GM12878 (cell line): ENCODE data around the gene ZCCHC9. TPM values are rescaled to one million over a fixed set of nuclear protein-coding genes. Genes with fewer than 3 reads are reported as not detected.
A peak's percentile ranks its signal among the peaks of the same experiment; 100 is the strongest.

Experiments used
- CUX1 ChIP-seq: IDR thresholded peaks from 2 replicates; pipeline ENCODE4 v1.6.1; 2012; ENCODE audit warnings: improper control_type of control experiment, low read depth, low read length; ENCODE audit not compliant: insufficient replicate concordance
- FOS ChIP-seq: IDR thresholded peaks from 3 replicates; pipeline ENCODE4 v1.6.1; 2011; ENCODE audit warnings: borderline replicate concordance; ENCODE audit not compliant: insufficient read length; ENCODE audit errors: extremely low read depth
- FOXM1 ChIP-seq: IDR thresholded peaks from 2 replicates; pipeline ENCODE4 v1.6.1; 2012; ENCODE audit warnings: low read depth, mild to moderate bottlenecking, inconsistent platforms, low read length, moderate library complexity
- NFIC ChIP-seq: IDR thresholded peaks from 2 replicates; pipeline ENCODE4 v1.6.1; 2012; ENCODE audit warnings: low read depth, mild to moderate bottlenecking, inconsistent platforms, low read length, moderate library complexity
- NFYA ChIP-seq: IDR thresholded peaks from 2 replicates; pipeline ENCODE4 v1.6.1; 2011; ENCODE audit warnings: low read depth, mild to moderate bottlenecking, low read length, improper control_type of control experiment, borderline replicate concordance
- SMC3 ChIP-seq: IDR thresholded peaks from 2 replicates; pipeline ENCODE4 v1.6.1; 2011; ENCODE audit warnings: low read length, improper control_type of control experiment, borderline replicate concordance
- ZNF384 ChIP-seq: IDR thresholded peaks from 2 replicates; pipeline ENCODE4 v1.6.1; 2012; ENCODE audit warnings: low read depth, mild to moderate bottlenecking, low read length, improper control_type of control experiment, borderline replicate concordance
- polyA plus RNA-seq, 11 experiments: library from polyadenylated mRNA; depleted of rRNA in 4 of 11; unstranded in 6 of 11; stranded (reverse) in 5 of 11; fragments of >200 nt; fragmentation: Nextera tagmentation in 4 of 11; fragmentation: Illumina TruSeq in 1 of 11; extraction: Ambion mirVana in 4 of 11; extraction: Trizol in 1 of 11; gene quantifications; 1 replicate in 1 of 11; 2 replicates in 10 of 11; pipeline versions ENCODE4 v1.2.1 to v1.2.3, GENCODE V29; 2011 to 2016; ENCODE audit warnings: inconsistent platforms in 2 of 11, missing spikeins in 2 of 11, low read depth in 1 of 11
- total RNA-seq, 4 experiments: library from RNA; depleted of rRNA in 3 of 4; stranded (reverse); fragments of >200 nt in 3 of 4; fragmentation: Illumina TruSeq in 1 of 4; extraction: Trizol in 1 of 4; gene quantifications; 2 replicates each; pipeline versions ENCODE4 v1.2.1 to v1.2.3, GENCODE V29; 2013 to 2021
- TF ChIP-seq, protein P1 (sequence below): fragments of 450-650 bp; IDR thresholded peaks from 2 replicates; pipeline ENCODE4 v1.6.1; 2017; ENCODE audit warnings: mild to moderate bottlenecking, moderate library complexity
- TF ChIP-seq, protein P2 (sequence below): fragments of 450-650 bp; IDR thresholded peaks from 2 replicates; pipeline ENCODE4 v1.6.1; 2017; ENCODE audit warnings: mild to moderate bottlenecking, low read depth, inconsistent platforms; ENCODE audit not compliant: poor library complexity, severe bottlenecking
- TF ChIP-seq, protein P3 (sequence below): fragments of 450-650 bp; IDR thresholded peaks from 2 replicates; pipeline ENCODE4 v1.6.1; 2017; ENCODE audit warnings: antibody characterized with exemption, mild to moderate bottlenecking, moderate library complexity
- TF ChIP-seq, protein P4 (sequence below): fragments of 450-650 bp; IDR thresholded peaks from 2 replicates; pipeline ENCODE4 v1.6.1; 2017; ENCODE audit warnings: low read depth, mild to moderate bottlenecking, moderate library complexity

ZCCHC9 gene
- total and polyA plus RNA-seq, 10 of the 15 experiments (the other 5 are each of a cell fraction or from before 2014, with no cell fraction given): 22.0 to 57.7 (median 34.5) TPM

- TF ChIP-seq SMC3 (no peak), CUX1 (no peak), FOS (no peak), NFIC (no peak; the same call in 1 of the 2 replicates), ZNF384 (peak; percentile 40; the same call in 1 of the 2 replicates), NFYA (no peak), FOXM1 (peak; percentile 37; the same call in 1 of the 2 replicates)
- TF ChIP-seq, protein P1, sequence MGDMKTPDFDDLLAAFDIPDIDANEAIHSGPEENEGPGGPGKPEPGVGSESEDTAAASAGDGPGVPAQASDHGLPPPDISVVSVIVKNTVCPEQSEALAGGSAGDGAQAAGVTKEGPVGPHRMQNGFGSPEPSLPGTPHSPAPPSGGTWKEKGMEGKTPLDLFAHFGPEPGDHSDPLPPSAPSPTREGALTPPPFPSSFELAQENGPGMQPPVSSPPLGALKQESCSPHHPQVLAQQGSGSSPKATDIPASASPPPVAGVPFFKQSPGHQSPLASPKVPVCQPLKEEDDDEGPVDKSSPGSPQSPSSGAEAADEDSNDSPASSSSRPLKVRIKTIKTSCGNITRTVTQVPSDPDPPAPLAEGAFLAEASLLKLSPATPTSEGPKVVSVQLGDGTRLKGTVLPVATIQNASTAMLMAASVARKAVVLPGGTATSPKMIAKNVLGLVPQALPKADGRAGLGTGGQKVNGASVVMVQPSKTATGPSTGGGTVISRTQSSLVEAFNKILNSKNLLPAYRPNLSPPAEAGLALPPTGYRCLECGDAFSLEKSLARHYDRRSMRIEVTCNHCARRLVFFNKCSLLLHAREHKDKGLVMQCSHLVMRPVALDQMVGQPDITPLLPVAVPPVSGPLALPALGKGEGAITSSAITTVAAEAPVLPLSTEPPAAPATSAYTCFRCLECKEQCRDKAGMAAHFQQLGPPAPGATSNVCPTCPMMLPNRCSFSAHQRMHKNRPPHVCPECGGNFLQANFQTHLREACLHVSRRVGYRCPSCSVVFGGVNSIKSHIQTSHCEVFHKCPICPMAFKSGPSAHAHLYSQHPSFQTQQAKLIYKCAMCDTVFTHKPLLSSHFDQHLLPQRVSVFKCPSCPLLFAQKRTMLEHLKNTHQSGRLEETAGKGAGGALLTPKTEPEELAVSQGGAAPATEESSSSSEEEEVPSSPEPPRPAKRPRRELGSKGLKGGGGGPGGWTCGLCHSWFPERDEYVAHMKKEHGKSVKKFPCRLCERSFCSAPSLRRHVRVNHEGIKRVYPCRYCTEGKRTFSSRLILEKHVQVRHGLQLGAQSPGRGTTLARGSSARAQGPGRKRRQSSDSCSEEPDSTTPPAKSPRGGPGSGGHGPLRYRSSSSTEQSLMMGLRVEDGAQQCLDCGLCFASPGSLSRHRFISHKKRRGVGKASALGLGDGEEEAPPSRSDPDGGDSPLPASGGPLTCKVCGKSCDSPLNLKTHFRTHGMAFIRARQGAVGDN: peak; percentile 80; the same call in 1 of the 2 replicates
- TF ChIP-seq, protein P2, sequence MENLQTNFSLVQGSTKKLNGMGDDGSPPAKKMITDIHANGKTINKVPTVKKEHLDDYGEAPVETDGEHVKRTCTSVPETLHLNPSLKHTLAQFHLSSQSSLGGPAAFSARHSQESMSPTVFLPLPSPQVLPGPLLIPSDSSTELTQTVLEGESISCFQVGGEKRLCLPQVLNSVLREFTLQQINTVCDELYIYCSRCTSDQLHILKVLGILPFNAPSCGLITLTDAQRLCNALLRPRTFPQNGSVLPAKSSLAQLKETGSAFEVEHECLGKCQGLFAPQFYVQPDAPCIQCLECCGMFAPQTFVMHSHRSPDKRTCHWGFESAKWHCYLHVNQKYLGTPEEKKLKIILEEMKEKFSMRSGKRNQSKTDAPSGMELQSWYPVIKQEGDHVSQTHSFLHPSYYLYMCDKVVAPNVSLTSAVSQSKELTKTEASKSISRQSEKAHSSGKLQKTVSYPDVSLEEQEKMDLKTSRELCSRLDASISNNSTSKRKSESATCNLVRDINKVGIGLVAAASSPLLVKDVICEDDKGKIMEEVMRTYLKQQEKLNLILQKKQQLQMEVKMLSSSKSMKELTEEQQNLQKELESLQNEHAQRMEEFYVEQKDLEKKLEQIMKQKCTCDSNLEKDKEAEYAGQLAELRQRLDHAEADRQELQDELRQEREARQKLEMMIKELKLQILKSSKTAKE: peak; percentile 30
- TF ChIP-seq, protein P3, sequence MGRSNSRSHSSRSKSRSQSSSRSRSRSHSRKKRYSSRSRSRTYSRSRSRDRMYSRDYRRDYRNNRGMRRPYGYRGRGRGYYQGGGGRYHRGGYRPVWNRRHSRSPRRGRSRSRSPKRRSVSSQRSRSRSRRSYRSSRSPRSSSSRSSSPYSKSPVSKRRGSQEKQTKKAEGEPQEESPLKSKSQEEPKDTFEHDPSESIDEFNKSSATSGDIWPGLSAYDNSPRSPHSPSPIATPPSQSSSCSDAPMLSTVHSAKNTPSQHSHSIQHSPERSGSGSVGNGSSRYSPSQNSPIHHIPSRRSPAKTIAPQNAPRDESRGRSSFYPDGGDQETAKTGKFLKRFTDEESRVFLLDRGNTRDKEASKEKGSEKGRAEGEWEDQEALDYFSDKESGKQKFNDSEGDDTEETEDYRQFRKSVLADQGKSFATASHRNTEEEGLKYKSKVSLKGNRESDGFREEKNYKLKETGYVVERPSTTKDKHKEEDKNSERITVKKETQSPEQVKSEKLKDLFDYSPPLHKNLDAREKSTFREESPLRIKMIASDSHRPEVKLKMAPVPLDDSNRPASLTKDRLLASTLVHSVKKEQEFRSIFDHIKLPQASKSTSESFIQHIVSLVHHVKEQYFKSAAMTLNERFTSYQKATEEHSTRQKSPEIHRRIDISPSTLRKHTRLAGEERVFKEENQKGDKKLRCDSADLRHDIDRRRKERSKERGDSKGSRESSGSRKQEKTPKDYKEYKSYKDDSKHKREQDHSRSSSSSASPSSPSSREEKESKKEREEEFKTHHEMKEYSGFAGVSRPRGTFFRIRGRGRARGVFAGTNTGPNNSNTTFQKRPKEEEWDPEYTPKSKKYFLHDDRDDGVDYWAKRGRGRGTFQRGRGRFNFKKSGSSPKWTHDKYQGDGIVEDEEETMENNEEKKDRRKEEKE: no peak
- TF ChIP-seq, protein P4, sequence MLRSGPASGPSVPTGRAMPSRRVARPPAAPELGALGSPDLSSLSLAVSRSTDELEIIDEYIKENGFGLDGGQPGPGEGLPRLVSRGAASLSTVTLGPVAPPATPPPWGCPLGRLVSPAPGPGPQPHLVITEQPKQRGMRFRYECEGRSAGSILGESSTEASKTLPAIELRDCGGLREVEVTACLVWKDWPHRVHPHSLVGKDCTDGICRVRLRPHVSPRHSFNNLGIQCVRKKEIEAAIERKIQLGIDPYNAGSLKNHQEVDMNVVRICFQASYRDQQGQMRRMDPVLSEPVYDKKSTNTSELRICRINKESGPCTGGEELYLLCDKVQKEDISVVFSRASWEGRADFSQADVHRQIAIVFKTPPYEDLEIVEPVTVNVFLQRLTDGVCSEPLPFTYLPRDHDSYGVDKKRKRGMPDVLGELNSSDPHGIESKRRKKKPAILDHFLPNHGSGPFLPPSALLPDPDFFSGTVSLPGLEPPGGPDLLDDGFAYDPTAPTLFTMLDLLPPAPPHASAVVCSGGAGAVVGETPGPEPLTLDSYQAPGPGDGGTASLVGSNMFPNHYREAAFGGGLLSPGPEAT: peak; percentile 70; the same call in 1 of the 2 replicates
These were observed at the start of gene ZCCHC9 (continued) for GRCh38 chr5:81301271-81302015.
